Fibroblast of lung (primary cell): ENCODE measurements around the gene KLHL21. TPM values are rescaled to one million over a fixed set of nuclear protein-coding genes. Genes with fewer than 3 reads are reported as not detected.

Experiments
- DNase-seq, 2 donors: peaks; one replicate each; pipeline versions ENCODE4 v3.0.0 to v3.0.0-alpha.2; 2010; ENCODE audit warnings: low read depth in 2 of 2
- H2AFZ ChIP-seq: 2 replicates; pipeline ENCODE4 v1.5.1; 2012; ENCODE audit warnings: low read length, control low read depth, inconsistent platforms
- H3K27ac ChIP-seq: 2 replicates; pipeline ENCODE4 v1.5.1; 2011; ENCODE audit warnings: low read length, control low read depth; ENCODE audit not compliant: insufficient read depth
- H3K27me3 ChIP-seq: 2 replicates; pipeline ENCODE4 v1.5.1; 2011; ENCODE audit warnings: mild to moderate bottlenecking, low read length; ENCODE audit not compliant: control insufficient read depth, insufficient read depth
- H3K36me3 ChIP-seq: 2 replicates; pipeline ENCODE4 v1.5.1; 2011; ENCODE audit warnings: low read length; ENCODE audit not compliant: control insufficient read depth, insufficient read depth
- H3K4me1 ChIP-seq: 2 replicates; pipeline ENCODE4 v1.5.1; 2011; ENCODE audit warnings: low read length; ENCODE audit not compliant: control insufficient read depth, insufficient read depth; ENCODE audit errors: extremely low read depth
- H3K4me2 ChIP-seq: 2 replicates; pipeline ENCODE4 v1.5.1; 2011; ENCODE audit warnings: low read length, control low read depth; ENCODE audit not compliant: insufficient read depth; ENCODE audit errors: extremely low read depth
- H3K4me3 ChIP-seq, 4 experiments: fragments of 200-600 bp in 1 of 4; sonication (generic) in 1 of 4; replicated peaks in 1 of 4; 2 replicates each; pipeline ENCODE4 v1.5.1; 2011 to 2016; ENCODE audit warnings: low read length in 4 of 4, low read depth in 3 of 4, mild to moderate bottlenecking in 3 of 4, control low read depth in 2 of 4, inconsistent platforms in 1 of 4, mixed read lengths in 1 of 4; ENCODE audit not compliant: insufficient read depth in 1 of 4; ENCODE audit errors: control extremely low read depth in 1 of 4
- H3K79me2 ChIP-seq: 2 replicates; pipeline ENCODE4 v1.5.1; 2012; ENCODE audit warnings: mild to moderate bottlenecking, low read length, inconsistent platforms; ENCODE audit not compliant: control insufficient read depth, insufficient read depth
- H3K9ac ChIP-seq: 2 replicates; pipeline ENCODE4 v1.5.1; 2011; ENCODE audit warnings: mild to moderate bottlenecking, low read length, control low read depth; ENCODE audit not compliant: insufficient read depth
- H3K9me3 ChIP-seq: 2 replicates; pipeline ENCODE4 v1.5.1; 2012; ENCODE audit warnings: low read depth, low read length; ENCODE audit not compliant: control insufficient read depth, insufficient read depth
- H4K20me1 ChIP-seq: 2 replicates; pipeline ENCODE4 v1.5.1; 2011; ENCODE audit warnings: low read length; ENCODE audit not compliant: control insufficient read depth, insufficient read depth; ENCODE audit errors: extremely low read depth
- EZH2 ChIP-seq: IDR thresholded peaks from 2 replicates; pipeline ENCODE4 v1.5.1; 2012; ENCODE audit warnings: low read length, control low read depth, mild to moderate bottlenecking; ENCODE audit errors: missing control alignments
- polyA plus RNA-seq, 2 donors: library from polyadenylated mRNA; depleted of rRNA in 1 of 2; stranded (reverse) in 1 of 2; unstranded in 1 of 2; fragments of >200 nt; gene quantifications; 2 replicates each; pipeline ENCODE4 v1.2.1, GENCODE V29; 2011 to 2012; ENCODE audit warnings: missing spikeins in 1 of 2
- total RNA-seq: library from RNA; depleted of rRNA; stranded (reverse); fragments of >200 nt; gene quantifications from 2 replicates; pipeline ENCODE4 v1.2.1, GENCODE V29; 2014
- TF ChIP-seq, protein P1 (sequence below), 2 donors: IDR thresholded peaks in 1 of 2; conservative IDR thresholded peaks in 1 of 2; 1 replicate in 1 of 2; 2 replicates in 1 of 2; pipeline ENCODE4 v1.5.1; 2011 to 2012; ENCODE audit warnings: low read length in 2 of 2, control low read depth in 1 of 2, inconsistent platforms in 1 of 2, low read depth in 1 of 2, mild to moderate bottlenecking in 1 of 2

The KLHL21 gene
- total and polyA plus RNA-seq, 2 donors (not counting 1 experiment from before 2014, with no cell fraction given) = 11.7 to 44.9 TPM

GRCh38 chr1:6557597-6557996 lies 45.1 kb downstream of the KLHL21 start:
- no peak overlapping the region for H3K4me2 ChIP-seq
- no peak overlapping the region for H3K27ac ChIP-seq
- no peak for DNase-seq
- peaks cover 4% of the 10 kb centered on the region for H3K4me1 ChIP-seq
- peaks cover 13% of the 10 kb centered on the region for H3K79me2 ChIP-seq
- no peak overlapping the region for H3K4me3 ChIP-seq
- no peak overlapping the region for H3K9ac ChIP-seq
- no peaks in the 10 kb centered on the region for H3K36me3 ChIP-seq
- TF ChIP-seq, protein P1, sequence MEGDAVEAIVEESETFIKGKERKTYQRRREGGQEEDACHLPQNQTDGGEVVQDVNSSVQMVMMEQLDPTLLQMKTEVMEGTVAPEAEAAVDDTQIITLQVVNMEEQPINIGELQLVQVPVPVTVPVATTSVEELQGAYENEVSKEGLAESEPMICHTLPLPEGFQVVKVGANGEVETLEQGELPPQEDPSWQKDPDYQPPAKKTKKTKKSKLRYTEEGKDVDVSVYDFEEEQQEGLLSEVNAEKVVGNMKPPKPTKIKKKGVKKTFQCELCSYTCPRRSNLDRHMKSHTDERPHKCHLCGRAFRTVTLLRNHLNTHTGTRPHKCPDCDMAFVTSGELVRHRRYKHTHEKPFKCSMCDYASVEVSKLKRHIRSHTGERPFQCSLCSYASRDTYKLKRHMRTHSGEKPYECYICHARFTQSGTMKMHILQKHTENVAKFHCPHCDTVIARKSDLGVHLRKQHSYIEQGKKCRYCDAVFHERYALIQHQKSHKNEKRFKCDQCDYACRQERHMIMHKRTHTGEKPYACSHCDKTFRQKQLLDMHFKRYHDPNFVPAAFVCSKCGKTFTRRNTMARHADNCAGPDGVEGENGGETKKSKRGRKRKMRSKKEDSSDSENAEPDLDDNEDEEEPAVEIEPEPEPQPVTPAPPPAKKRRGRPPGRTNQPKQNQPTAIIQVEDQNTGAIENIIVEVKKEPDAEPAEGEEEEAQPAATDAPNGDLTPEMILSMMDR (conservative IDR thresholded peaks at IDR 0.05 in 1 of 2, IDR thresholded peaks at IDR 0.05 in 1 of 2; ENCODE audit: low read depth in 1 of 2, low read length in 2 of 2) = no peak
- no peak for TF ChIP-seq EZH2
- H3K27me3 ChIP-seq = no peaks in the 10 kb centered on the region
- H3K9me3 ChIP-seq = no peaks in the 10 kb centered on the region
- H2AFZ ChIP-seq = no peak overlapping the region
- no peaks in the 10 kb centered on the region for H4K20me1 ChIP-seq

DNA sequence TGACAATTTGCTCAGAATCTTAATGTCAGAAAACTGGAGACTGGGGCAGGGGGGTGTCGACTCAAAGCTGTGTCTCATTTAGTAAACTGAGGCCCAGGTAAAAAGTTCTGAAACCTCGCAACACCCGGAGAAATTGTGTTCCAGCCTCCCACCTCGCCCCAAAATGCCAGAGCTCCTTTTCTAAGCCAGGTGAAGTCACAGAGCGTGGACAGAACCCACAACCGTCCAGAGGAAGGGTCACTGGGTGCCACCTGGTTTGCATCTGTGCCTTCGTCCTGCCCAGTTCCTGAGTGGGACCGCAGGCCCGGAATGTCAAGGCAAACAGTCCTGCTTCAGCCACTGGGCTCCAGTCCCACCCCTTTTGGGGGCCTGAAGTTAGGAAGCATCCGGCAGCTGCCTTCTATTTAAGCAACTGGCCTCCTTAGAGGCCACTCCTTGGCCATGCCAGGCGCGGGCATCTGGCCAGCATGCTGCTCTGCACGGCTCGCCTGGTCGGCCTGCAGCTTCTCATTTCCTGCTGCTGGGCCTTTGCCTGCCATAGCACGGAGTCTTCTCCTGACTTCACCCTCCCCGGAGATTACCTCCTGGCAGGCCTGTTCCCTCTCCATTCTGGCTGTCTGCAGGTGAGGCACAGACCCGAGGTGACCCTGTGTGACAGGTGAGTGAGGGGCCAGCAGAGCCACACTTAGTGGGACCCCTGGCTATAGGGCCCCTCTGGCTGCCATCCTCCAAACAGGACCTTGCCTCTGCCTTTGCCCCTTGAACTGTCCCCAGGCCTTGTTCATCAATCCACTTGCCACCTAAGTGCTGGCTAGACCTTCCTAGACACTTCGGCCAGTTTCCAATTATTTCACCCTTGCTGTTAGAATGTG lies 47.5 kb downstream of the KLHL21 start, which contains the start of gene TAS1R1:
Gene TAS1R1, plus strand, starts transcription at position 401 of the 872 bp plus-strand sequence. Its CDS starts 67 bp downstream, at position 468.
- H3K79me2 ChIP-seq = peaks cover 18% of the 10 kb centered on the region
- no peaks in the 10 kb centered on the region for H4K20me1 ChIP-seq
- H3K4me2 ChIP-seq = peak within 1 kb of the TSS; percentile 89
- no peaks in the 10 kb centered on the region for H3K9me3 ChIP-seq
- H3K4me3 ChIP-seq = peak within 1 kb of the TSS; percentile 52 to 94 (median 92)
- H3K27ac ChIP-seq = peak within 1 kb of the TSS; percentile 38
- peak within 1 kb of the TSS; percentile 97 for H3K9ac ChIP-seq
- peak in 1 of 2 donors; percentile 6 for DNase-seq
- peak within 1 kb of the TSS; percentile 74 for H2AFZ ChIP-seq
- no peak for TF ChIP-seq EZH2
- TF ChIP-seq, protein P1 (conservative IDR thresholded peaks at IDR 0.05 in 1 of 2, IDR thresholded peaks at IDR 0.05 in 1 of 2; ENCODE audit: low read depth in 1 of 2, low read length in 2 of 2) = no peak
- peaks cover 4% of the 10 kb centered on the region for H3K4me1 ChIP-seq
- H3K27me3 ChIP-seq = no peaks in the 10 kb centered on the region
- H3K36me3 ChIP-seq = no peaks in the 10 kb centered on the region

- Histone ChIP-seq H3K4me2 (peak within 1 kb of the TSS; percentile 89), H3K9me3 (no peaks in the 10 kb centered on the region), H3K9ac (peak within 1 kb of the TSS; percentile 97), H3K4me3 (peak within 1 kb of the TSS; percentile 72 to 94 (median 92)), H3K27me3 (no peaks in the 10 kb centered on the region), H3K27ac (peak within 1 kb of the TSS; percentile 38), H4K20me1 (no peaks in the 10 kb centered on the region), H3K79me2 (peaks cover 18% of the 10 kb centered on the region), H3K36me3 (no peaks in the 10 kb centered on the region), H2AFZ (peak within 1 kb of the TSS; percentile 74), H3K4me1 (peaks cover 4% of the 10 kb centered on the region)
- TF ChIP-seq, protein P1 (conservative IDR thresholded peaks at IDR 0.05 in 1 of 2, IDR thresholded peaks at IDR 0.05 in 1 of 2; ENCODE audit: low read depth in 1 of 2, low read length in 2 of 2) = peak; percentile 73 to 86
- no peak for TF ChIP-seq EZH2
- peak; percentile 82 to 91 for DNase-seq
Observed at GRCh38 chr1:6554031-6554906, 48.4 kb downstream of the KLHL21 start, which contains the start of gene NOL9. Gene NOL9, minus strand, starts transcription at chr1:6554513. Its CDS starts 11 bp downstream, at chr1:6554502.
